HK-2 (cell line): ENCODE data around the gene PAQR9.
A peak's percentile ranks its signal among the peaks of the same experiment; 100 is the strongest.

ENCODE experiments used
- DNase-seq: peaks from one replicate; pipeline ENCODE4 v3.0.0-alpha.2; 2018; ENCODE audit not compliant: unreplicated experiment

Gene PAQR9

GRCh38 chr3:142950972-142951371 is 12.5 kb downstream of the PAQR9 start:
- no peak for DNase-seq

DNA sequence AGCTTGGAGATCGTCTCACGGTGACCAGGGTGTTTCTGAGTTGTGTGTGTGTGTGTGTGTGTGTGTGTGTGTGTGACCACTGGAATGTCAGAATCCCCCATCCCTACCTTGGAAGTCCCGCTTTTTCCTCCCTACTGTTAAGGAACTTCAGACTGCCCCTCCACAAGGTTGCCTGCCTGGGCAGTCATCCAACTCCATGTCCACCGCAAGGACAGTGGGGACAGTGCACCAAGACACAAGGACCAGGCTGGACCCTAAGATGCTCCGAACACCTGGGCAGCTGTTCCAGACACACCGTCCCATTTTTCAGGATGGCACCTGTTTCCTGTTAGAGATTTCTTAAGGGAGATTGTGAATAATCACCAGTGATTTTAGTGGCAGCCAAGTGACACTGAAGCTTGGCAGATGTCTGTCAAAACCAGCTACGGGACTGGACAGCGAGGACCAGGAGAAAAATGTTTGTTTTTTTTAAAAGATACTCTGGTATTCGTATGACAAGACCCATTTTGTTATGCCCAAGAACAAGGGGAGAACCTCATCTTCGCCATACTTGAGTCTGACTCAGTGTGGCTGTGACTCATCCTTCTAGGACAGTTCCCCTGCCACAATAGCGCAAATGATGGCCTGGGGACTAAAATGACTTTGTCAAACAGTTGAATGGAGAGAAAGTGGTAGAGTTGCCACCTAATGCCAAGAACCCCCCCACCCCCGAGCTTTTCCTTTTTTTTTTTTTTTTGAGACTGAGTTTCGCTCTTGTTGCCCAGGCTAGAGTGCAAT is 15.5 kb downstream of the PAQR9 start:
- no peak for DNase-seq

GRCh38 chr3:142947352-142947751 is 16.1 kb downstream of the PAQR9 start:
- DNase-seq = no peak

- DNase-seq = no peak
Measured at GRCh38 chr3:142946861-142947260, 16.6 kb downstream of the PAQR9 start.

- DNase-seq = no peak
Measured at GRCh38 chr3:142945023-142945422, 18.5 kb downstream of the PAQR9 start.

- no peak for DNase-seq
Measured at GRCh38 chr3:142944342-142944741, 19.1 kb downstream of the PAQR9 start.

GRCh38 chr3:142943870-142944269 is 19.6 kb downstream of the PAQR9 start:
- DNase-seq = no peak

GRCh38 chr3:142943349-142943748 is 20.1 kb downstream of the PAQR9 start:
- DNase-seq = no peak

- DNase-seq = no peak
Measured at GRCh38 chr3:142941373-142942123, 21.9 kb downstream of the PAQR9 start.

GRCh38 chr3:142940472-142940871 is 23.0 kb downstream of the PAQR9 start:
- no peak for DNase-seq

GRCh38 chr3:142940000-142940399 is 23.5 kb downstream of the PAQR9 start:
- no peak for DNase-seq

GRCh38 chr3:142935963-142936362 is 27.5 kb downstream of the PAQR9 start:
- DNase-seq = no peak

DNA sequence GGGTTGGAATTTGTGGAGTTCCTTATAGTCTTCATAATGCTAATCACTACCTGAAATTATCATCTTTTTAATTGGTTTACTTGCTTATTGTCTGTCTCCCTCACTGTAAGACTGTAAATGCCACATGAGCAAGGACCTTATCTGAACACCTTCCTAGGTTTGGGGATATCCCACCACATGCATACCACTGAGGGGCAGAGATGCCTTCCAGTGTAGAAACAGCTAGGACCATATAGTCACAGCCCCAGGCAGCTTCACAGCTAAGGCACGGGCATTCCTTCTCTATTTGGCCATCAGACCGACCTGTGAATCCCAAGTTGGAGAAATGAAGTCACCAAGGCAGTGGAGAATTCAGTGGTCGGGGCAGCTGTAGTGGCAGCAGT is 28.6 kb downstream of the PAQR9 start:
- no peak for DNase-seq

DNA sequence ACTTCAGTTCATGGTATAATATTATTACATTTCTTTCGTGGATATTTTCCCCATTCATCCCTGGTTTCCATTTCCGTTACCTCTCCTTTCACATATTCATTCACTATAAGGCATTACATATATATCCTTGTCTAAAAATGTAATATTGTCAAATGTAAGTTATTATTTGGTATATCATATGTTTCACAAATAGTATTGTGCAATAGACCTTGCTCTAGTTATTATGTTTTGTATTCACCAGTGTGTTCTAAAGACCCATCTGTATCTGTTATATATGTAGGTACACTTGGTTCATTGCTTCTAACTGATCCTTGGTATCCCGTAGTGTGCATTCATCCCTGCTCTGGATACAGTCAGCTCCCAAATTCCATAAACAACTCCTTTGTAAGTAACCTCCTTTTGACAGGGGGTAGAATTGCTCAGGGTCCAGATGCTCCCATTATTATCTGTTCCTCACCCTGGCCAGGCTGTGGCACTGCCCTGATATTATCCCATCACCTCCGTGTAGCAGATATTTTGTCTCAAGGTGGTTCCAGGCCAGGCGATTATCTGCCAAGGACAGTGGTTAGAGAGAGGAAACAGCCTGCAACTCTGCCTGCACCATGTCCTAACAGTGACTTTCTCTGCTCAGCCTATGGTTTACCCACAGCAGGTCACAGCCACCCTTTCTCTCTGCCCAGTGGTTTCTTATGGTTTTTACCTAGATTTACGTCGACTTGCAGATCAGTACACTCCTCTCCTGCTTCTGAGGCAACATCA is 29.2 kb downstream of the PAQR9 start:
- DNase-seq = no peak

DNA sequence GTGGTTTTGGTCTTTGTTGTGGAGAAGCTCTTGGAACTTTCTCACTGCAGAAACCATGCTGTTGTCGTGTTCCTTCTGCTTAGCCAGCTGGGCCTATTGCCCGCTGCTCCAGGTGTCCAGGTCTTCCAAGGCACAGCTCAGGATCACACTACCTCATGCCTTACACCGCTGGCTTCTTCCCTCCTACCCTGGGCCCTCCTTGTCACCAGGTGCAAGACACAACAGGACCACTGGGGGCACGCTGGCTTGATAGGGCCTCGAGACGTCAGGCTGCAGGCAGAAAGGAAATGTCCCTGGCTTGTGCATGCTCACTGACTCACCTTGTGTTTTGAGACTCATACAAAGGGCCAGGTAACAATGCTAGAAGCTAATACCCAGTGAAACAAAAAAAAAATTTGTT is 32.3 kb downstream of the PAQR9 start:
- no peak for DNase-seq

GRCh38 chr3:142930463-142930862 is 33.0 kb downstream of the PAQR9 start:
- DNase-seq = no peak

DNA sequence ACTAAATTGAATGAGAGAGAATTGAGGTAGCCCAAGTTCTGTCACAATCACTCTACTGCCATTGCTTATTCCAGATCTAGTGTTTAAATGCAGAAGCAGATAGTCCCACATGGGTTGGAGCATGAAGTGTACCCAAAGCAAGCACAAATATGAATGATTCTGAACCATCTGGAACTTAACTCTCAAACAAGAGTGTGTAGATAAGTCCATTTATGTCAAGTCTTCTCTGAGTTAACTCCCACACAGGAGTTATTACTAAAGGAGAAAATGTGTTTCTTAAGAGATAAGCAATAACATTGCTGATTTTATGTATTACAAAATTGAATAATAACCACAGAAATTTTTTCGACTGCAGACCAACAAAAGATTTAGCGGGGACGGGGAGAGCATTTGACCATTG is 33.6 kb downstream of the PAQR9 start:
- no peak for DNase-seq

DNA sequence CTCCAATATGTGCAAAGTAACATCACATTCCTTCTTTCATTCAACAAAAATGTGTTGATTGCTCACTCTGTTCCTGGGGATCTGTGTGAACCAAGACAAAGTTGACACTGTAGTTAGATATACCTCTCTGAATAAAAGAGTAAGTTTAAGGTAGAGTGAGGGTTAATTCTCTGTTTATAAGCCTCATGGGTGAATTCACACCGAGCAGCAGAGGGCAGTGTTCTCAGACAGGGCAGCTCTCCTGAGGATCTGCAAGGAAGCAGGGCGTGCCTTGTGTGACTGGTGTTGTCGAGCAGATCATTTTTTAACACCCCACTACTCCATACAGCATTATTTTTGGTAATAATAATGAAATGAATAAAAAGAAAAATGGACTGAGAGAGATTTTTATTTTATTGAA is 34.4 kb downstream of the PAQR9 start:
- DNase-seq = peak; percentile 57

DNA sequence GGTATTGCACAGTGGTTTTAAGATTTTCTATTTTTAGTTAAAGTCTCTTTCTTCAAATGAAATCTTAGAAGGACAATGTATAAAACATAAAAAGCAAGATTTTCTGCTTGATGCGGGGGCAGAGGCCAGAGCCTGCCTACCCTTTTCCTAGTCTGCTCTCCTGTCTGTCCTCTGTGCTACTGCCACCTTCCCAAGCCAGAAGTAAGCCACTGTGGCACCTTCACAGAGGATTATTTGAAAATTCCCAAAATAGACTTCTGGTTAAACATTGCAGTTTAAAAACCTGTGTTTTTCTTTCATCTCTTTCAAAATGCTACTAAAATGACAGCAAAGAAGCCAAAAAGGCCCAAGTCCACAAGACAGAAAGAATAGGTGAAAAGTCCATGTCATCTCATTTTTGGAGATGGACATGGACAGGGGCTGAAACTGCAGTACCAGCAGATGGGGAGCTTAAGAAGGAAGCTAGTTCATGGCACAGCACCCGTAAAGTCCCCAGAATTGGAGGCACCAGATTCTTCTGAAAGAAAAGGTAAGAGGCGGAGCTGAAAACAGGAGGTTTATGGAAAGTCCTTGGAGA is 37.0 kb downstream of the PAQR9 start:
- no peak for DNase-seq

GRCh38 chr3:142925140-142925539 is 38.3 kb downstream of the PAQR9 start:
- no peak for DNase-seq

DNA sequence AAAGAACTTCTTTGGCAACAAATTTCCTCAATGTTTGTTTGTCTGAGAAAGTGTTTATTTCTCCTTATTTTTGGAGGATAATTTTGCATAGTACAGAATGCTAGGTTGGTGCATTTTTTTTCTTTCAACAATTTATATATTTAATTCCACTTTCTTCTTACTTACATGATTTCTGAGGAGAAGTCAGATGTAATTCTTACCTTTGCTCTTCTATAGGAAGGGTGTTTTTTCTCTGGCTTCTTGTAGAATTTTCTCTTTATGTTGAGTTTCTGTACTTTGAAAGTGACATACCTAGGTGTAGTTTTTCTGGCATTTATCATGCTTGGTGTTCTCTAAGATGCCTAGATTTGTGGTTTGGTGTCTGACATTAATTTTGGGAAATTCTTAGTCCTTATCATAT is 39.8 kb downstream of the PAQR9 start:
- no peak for DNase-seq

DNA sequence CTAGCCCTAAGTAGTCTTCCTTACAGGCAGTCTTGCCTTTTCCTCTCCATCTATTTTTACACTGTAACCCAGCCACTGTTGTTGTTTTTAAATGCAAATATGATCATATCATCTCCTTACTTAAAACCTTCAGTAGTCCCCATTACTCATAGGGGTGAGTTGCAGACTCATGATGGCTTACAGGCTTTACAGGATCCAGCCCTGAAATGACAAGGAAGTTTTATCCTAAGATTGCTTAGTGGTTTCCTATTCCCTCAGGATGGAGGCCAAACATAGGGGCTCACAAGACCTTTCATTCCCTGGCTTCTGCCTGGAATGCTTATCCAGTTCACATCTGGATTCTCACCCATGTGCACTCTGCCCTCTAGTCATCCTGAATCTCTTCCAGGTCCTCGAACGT is 46.9 kb downstream of the PAQR9 start:
- no peak for DNase-seq
